Upper lobe of left lung (tissue), 4 donors: ENCODE results near the gene ZBTB39.

Source experiments
- CTCF ChIP-seq, 6 experiments: fragments of 450-650 bp in 4 of 6; fragments of 200-600 bp in 2 of 6; sonication (generic) in 2 of 6; IDR thresholded peaks; one replicate each; pipeline ENCODE4 v1.5.1; 2016 to 2019; ENCODE audit warnings: antibody characterized with exemption in 6 of 6
- EP300 ChIP-seq, 4 donors: sonication (generic); formaldehyde crosslinking; IDR thresholded peaks; one replicate each; pipeline ENCODE4 v1.5.1; 2017; ENCODE audit warnings: antibody characterized with exemption in 4 of 4, control low read depth in 2 of 4

DNA sequence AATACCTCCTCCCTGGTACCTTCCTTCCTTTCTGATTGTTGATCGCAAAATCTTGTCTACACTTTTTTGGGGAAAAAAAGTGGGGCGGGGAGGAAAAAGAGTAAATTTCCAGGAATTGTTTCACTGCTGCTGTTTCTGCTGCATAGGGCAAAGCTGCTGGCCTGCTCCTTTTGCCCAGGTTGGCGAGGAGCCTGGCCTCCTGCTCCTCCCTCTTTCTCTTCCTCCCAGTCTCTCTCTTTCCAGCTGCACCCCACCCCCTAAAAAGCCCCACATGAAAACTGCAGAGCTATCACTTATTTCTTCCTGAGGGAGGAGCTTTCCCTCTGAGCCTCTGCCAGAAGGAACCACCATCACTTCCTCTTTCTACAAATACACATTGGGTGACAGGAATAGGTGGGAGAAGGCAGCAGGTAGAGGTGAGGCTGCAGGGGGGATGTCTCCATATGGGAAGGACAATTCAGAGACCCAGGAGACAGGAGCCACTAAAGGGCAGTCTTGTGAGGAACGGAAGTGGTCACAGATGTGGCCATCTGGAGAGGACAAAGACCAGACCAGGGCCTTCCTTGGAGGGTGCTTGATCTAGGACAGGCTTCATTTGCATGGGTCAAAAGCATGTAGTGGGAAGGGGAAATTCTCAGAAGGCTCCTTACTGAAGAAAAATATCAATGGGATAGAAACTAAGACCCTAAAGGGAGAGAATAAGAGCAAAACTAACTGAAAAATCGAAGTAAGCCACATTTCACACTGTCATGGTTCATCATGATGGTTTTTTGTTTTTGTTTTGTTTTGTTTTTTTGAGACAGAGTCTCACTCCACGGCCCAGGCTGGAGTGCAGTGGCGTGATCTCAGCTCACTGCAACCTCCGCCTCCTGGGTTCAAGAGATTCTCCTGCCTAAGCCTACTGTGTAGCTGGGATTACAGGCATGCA is 14.8 kb downstream of the ZBTB39 start:
- TF ChIP-seq CTCF (IDR thresholded peaks at IDR 0.05) = no peak
- TF ChIP-seq EP300 (IDR thresholded peaks at IDR 0.05) = no peak
